Trophoblast cell (in vitro differentiated cells and primary cell): Measurements from ENCODE around the gene ERP44.

Experiments
- DNase-seq, 2 donors: peaks; one replicate each; pipeline ENCODE4 v3.0.0-alpha.2; 2016
- H2AFZ ChIP-seq: 2 replicates; pipeline ENCODE4 v1.6.1; 2013; ENCODE audit warnings: low read length, moderate library complexity, mild to moderate bottlenecking; ENCODE audit not compliant: insufficient read depth, poor library complexity
- H2AK5ac ChIP-seq: 2 replicates; pipeline ENCODE4 v1.6.1; 2013; ENCODE audit warnings: mild to moderate bottlenecking, low read length
- H2BK120ac ChIP-seq: 2 replicates; pipeline ENCODE4 v1.6.1; 2013; ENCODE audit warnings: low read length, mild to moderate bottlenecking, moderate library complexity; ENCODE audit not compliant: insufficient read depth, poor library complexity
- H2BK12ac ChIP-seq: 2 replicates; pipeline ENCODE4 v1.6.1; 2013; ENCODE audit warnings: mild to moderate bottlenecking, low read length, moderate library complexity
- H2BK5ac ChIP-seq: 2 replicates; pipeline ENCODE4 v1.6.1; 2013; ENCODE audit warnings: low read length, low read depth, moderate library complexity, mild to moderate bottlenecking; ENCODE audit not compliant: poor library complexity
- H3K14ac ChIP-seq: 2 replicates; pipeline ENCODE4 v1.6.1; 2013; ENCODE audit warnings: mild to moderate bottlenecking, low read length
- H3K18ac ChIP-seq: 2 replicates; pipeline ENCODE4 v1.6.1; 2013; ENCODE audit warnings: mild to moderate bottlenecking, low read length
- H3K23ac ChIP-seq: 2 replicates; pipeline ENCODE4 v1.6.1; 2013; ENCODE audit warnings: low read length
- H3K27ac ChIP-seq: 2 replicates; pipeline ENCODE4 v1.5.1; 2013; ENCODE audit warnings: low read depth, mild to moderate bottlenecking, inconsistent platforms, low read length, moderate library complexity
- H3K27me3 ChIP-seq: 2 replicates; pipeline ENCODE4 v1.6.1; 2013; ENCODE audit warnings: inconsistent platforms, mild to moderate bottlenecking, low read length, moderate library complexity; ENCODE audit not compliant: insufficient read depth
- H3K36me3 ChIP-seq, 2 experiments: 1 replicate in 1 of 2; 2 replicates in 1 of 2; pipeline ENCODE4 v1.6.1; 2013; ENCODE audit warnings: low read length in 2 of 2, mild to moderate bottlenecking in 2 of 2, moderate library complexity in 1 of 2; ENCODE audit not compliant: insufficient read depth in 2 of 2, control insufficient read depth in 1 of 2
- H3K4ac ChIP-seq: 2 replicates; pipeline ENCODE4 v1.6.1; 2013; ENCODE audit warnings: low read depth, mild to moderate bottlenecking, low read length, moderate library complexity
- H3K4me1 ChIP-seq, 2 experiments: 1 replicate in 1 of 2; 2 replicates in 1 of 2; pipeline ENCODE4 v1.6.1; 2013; ENCODE audit warnings: low read length in 2 of 2, mild to moderate bottlenecking in 2 of 2, moderate library complexity in 1 of 2; ENCODE audit not compliant: insufficient read depth in 2 of 2, control insufficient read depth in 1 of 2
- H3K4me2 ChIP-seq: 2 replicates; pipeline ENCODE4 v1.6.1; 2013; ENCODE audit warnings: inconsistent platforms, mild to moderate bottlenecking, low read length, moderate library complexity
- H3K4me3 ChIP-seq: 2 replicates; pipeline ENCODE4 v1.5.1; 2013; ENCODE audit warnings: mild to moderate bottlenecking, low read depth, low read length, inconsistent platforms
- H3K79me1 ChIP-seq: one replicate; pipeline ENCODE4 v1.6.1; 2013; ENCODE audit warnings: low read length
- H3K79me2 ChIP-seq: 2 replicates; pipeline ENCODE4 v1.6.1; 2013; ENCODE audit warnings: low read length, mild to moderate bottlenecking; ENCODE audit not compliant: control insufficient read depth, insufficient read depth, poor library complexity
- H3K9ac ChIP-seq: 2 replicates; pipeline ENCODE4 v1.6.1; 2013; ENCODE audit warnings: mild to moderate bottlenecking, low read length
- H3K9me3 ChIP-seq: 2 replicates; pipeline ENCODE4 v1.6.1; 2013; ENCODE audit warnings: low read depth, mild to moderate bottlenecking, control low read depth, inconsistent platforms, low read length; ENCODE audit not compliant: insufficient read depth
- H4K12ac ChIP-seq: 2 replicates; pipeline ENCODE4 v1.6.1; 2013; ENCODE audit warnings: low read depth, mild to moderate bottlenecking, low read length, moderate library complexity
- H4K8ac ChIP-seq: 2 replicates; pipeline ENCODE4 v1.6.1; 2013; ENCODE audit warnings: low read depth, mild to moderate bottlenecking, low read length, moderate library complexity
- H4K91ac ChIP-seq: one replicate; pipeline ENCODE4 v1.6.1; 2013; ENCODE audit warnings: low read depth, mild to moderate bottlenecking, low read length, moderate library complexity
- WGBS: extraction: QIAGEN DNeasy Blood & Tissue Kit; methylation state at CpG from one replicate; pipeline ENCODE4 v1.1.7; 2013; ENCODE audit warnings: missing lambda C conversion rate; ENCODE audit not compliant: insufficient read length, insufficient coverage; ENCODE audit errors: extremely low coverage; 5-methylcytosine and 5-hydroxymethylcytosine counted together

ERP44 gene

DNA sequence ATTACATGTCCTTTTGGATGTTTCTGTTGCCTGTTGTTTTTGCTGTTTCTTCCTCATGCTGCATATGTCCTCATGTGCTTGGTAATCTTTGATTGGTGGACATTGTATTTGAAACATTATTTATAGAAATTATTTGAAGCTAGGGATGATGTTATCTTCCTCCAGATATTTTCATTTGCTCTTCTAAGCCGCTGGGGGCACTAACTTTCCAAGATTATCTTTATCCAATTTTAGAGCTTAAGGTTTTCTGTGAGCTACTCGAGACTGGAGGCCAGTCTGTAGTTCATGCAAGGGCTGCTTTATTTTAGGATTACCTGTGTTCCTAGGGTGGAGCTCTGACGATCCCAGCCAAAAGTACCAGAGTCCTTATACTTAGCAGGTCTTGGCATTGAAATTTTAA, 151.4 kb downstream of the ERP44 start:
- no peak overlapping the region for H3K4ac ChIP-seq
- no peak overlapping the region for H3K23ac ChIP-seq
- H4K12ac ChIP-seq, result no peak overlapping the region
- H3K9ac ChIP-seq, result no peak overlapping the region
- no peak overlapping the region for H2AFZ ChIP-seq
- no peak overlapping the region for H3K4me3 ChIP-seq
- no peaks in the 10 kb centered on the region for H3K27me3 ChIP-seq
- H2BK5ac ChIP-seq, result no peak overlapping the region
- H3K18ac ChIP-seq, result no peak overlapping the region
- no peaks in the 10 kb centered on the region for H3K4me1 ChIP-seq
- no peaks in the 10 kb centered on the region for H3K79me2 ChIP-seq
- DNase-seq, result no peak
- no CpG with 5 or more reads among the region's 3 CpGs for whole genome bisulfite sequencing
- H3K79me1 ChIP-seq, result no peaks in the 10 kb centered on the region
- H2BK12ac ChIP-seq, result no peak overlapping the region
- no peak overlapping the region for H4K8ac ChIP-seq
- no peak overlapping the region for H4K91ac ChIP-seq
- H3K14ac ChIP-seq, result no peak overlapping the region
- H3K27ac ChIP-seq, result no peak overlapping the region
- H3K9me3 ChIP-seq, result no peaks in the 10 kb centered on the region
- H2AK5ac ChIP-seq, result no peak overlapping the region
- no peak overlapping the region for H2BK120ac ChIP-seq
- no peak overlapping the region for H3K4me2 ChIP-seq
- H3K36me3 ChIP-seq, result no peaks in the 10 kb centered on the region

DNA sequence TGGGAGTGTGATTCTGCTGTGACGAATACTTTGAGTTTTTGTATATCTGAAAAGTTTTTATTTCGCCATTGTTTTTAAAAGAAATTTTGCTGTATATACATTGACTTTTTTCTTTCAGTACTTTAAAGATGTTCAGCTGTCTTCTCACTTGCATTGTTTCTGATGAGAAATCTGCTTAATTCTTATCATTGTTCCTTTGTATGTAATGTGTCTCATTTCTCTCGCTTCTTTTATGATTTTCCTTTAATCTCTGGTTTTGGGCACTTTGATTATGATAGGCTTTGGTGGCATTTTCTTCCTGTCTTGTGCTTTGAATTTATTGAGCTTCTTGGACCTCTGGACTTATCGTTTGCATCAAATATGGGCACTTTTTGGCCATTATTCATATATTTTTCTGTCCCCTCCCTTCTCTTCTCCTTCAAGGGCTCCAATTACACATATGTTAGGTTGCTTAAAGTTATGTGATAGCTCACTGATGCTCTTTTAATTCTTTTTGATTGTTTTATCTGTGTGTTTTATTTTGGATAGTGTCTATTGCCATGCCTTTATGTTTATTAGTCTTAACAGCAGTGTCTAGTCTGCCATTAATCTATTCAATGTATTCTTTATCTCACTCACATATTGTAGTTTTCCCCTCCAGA, 161.7 kb downstream of the ERP44 start:
- Histone ChIP-seq H3K23ac (no peak overlapping the region), H3K4me3 (no peak overlapping the region), H3K18ac (no peak overlapping the region), H4K91ac (no peak overlapping the region), H2BK12ac (no peak overlapping the region), H2AK5ac (no peak overlapping the region), H3K27me3 (no peaks in the 10 kb centered on the region), H2BK5ac (no peak overlapping the region), H2BK120ac (no peak overlapping the region), H3K9me3 (no peaks in the 10 kb centered on the region), H3K27ac (no peak overlapping the region), H4K8ac (no peak overlapping the region), H3K4ac (no peak overlapping the region), H3K9ac (no peak overlapping the region), H3K14ac (no peak overlapping the region), H3K4me2 (no peak overlapping the region), H2AFZ (no peak overlapping the region), H3K4me1 (no peaks in the 10 kb centered on the region), H4K12ac (no peak overlapping the region), H3K79me1 (no peaks in the 10 kb centered on the region), H3K79me2 (no peaks in the 10 kb centered on the region), H3K36me3 (no peaks in the 10 kb centered on the region)
- no peak for DNase-seq
- no CpG with 5 or more reads among the region's 4 CpGs for WGBS

DNA sequence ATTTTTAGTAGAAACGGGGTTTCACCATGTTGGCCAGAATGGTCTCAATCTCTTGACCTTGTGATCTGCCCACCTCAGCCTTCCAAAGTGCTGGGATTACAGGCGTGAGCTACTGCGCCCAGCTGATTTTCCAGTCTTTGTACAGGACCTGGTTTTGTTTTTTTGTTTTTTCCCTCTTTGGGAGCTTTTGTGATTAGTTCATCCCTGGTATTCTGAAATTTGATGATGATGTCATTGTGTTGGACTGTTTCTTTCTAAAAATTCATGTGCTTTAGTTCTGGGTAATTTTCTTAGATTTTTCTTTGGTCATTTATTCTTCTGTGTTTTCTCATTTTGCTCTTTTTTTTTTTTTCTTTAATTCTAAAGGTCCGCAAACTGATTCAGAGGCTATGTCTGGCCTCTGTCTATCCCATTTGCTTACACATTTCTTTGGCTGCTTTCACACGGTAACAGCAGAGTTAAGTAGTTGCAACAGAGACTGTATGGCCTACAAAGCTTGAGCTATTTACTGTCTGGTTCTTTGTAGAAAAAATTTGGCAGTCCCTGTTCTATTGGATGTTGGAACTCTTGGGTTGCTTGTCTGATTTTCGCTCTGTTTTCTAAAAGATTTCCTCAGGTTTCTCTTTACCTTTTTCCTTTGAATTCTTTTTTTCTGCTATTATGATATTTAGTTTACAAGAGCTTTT, 167.5 kb downstream of the ERP44 start:
- Histone ChIP-seq H4K91ac (no peak overlapping the region), H3K9ac (no peak overlapping the region), H4K8ac (no peak overlapping the region), H3K79me1 (no peaks in the 10 kb centered on the region), H2BK12ac (no peak overlapping the region), H3K79me2 (no peaks in the 10 kb centered on the region), H3K14ac (no peak overlapping the region), H3K18ac (no peak overlapping the region), H2AFZ (no peak overlapping the region), H3K27ac (no peak overlapping the region), H2AK5ac (no peak overlapping the region), H3K9me3 (no peaks in the 10 kb centered on the region), H3K36me3 (no peaks in the 10 kb centered on the region), H3K4me1 (no peaks in the 10 kb centered on the region), H3K4me3 (no peak overlapping the region), H2BK120ac (no peak overlapping the region), H3K27me3 (no peaks in the 10 kb centered on the region), H2BK5ac (no peak overlapping the region), H3K4ac (no peak overlapping the region), H4K12ac (no peak overlapping the region), H3K4me2 (no peak overlapping the region), H3K23ac (no peak overlapping the region)
- no CpG with 5 or more reads among the region's 6 CpGs for WGBS
- DNase-seq, result no peak

DNA sequence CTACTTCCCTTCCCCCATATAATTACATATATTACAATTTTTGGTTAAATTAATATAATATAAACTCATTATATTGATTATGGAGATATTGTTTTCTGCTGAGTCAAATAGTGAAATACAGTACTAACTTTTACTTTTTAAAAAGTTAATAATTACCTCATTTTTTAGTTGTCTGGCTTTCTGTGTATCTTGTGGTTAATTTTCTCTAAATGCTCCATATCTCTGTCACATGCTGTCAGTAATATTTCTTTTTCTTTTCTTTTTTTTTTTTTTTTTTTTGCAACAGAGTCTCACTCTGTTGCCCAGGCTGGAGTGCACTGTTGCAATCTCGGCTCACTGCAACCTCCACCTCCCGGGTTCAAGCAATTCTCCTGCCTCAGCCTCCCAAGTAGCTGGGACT, 169.1 kb downstream of the ERP44 start:
- H2AFZ ChIP-seq, result no peak overlapping the region
- DNase-seq, result no peak
- no peak overlapping the region for H3K4me2 ChIP-seq
- no peaks in the 10 kb centered on the region for H3K36me3 ChIP-seq
- H2BK12ac ChIP-seq, result no peak overlapping the region
- H3K79me2 ChIP-seq, result no peaks in the 10 kb centered on the region
- no peak overlapping the region for H3K4me3 ChIP-seq
- no peak overlapping the region for H2AK5ac ChIP-seq
- H4K12ac ChIP-seq, result no peak overlapping the region
- WGBS, result no CpG with 5 or more reads among the region's 2 CpGs
- no peak overlapping the region for H4K91ac ChIP-seq
- no peak overlapping the region for H3K4ac ChIP-seq
- H3K14ac ChIP-seq, result no peak overlapping the region
- no peak overlapping the region for H3K27ac ChIP-seq
- H3K79me1 ChIP-seq, result no peaks in the 10 kb centered on the region
- no peak overlapping the region for H3K9ac ChIP-seq
- no peak overlapping the region for H4K8ac ChIP-seq
- H2BK120ac ChIP-seq, result no peak overlapping the region
- H3K9me3 ChIP-seq, result no peaks in the 10 kb centered on the region
- no peak overlapping the region for H2BK5ac ChIP-seq
- H3K18ac ChIP-seq, result no peak overlapping the region
- H3K27me3 ChIP-seq, result no peaks in the 10 kb centered on the region
- no peaks in the 10 kb centered on the region for H3K4me1 ChIP-seq
- H3K23ac ChIP-seq, result no peak overlapping the region
